Epithelial cell of esophagus (primary cell): ENCODE data around the gene ASPN.

Experiments used
- DNase-seq: peaks from one replicate; pipeline ENCODE4 v3.0.0; 2010; ENCODE audit warnings: low read depth
- H3K4me3 ChIP-seq: 2 replicates; pipeline ENCODE4 v1.5.1; 2011; ENCODE audit warnings: mild to moderate bottlenecking, low read length, control low read depth
- CTCF ChIP-seq: IDR thresholded peaks from 2 replicates; pipeline ENCODE4 v1.5.1; 2011; ENCODE audit warnings: low read depth, mild to moderate bottlenecking, low read length, control low read depth, inconsistent platforms; ENCODE audit not compliant: insufficient read depth; ENCODE audit errors: missing control alignments

Gene ASPN

GRCh38 chr9:92524881-92525280 is 42.6 kb upstream of the ASPN start:
- TF ChIP-seq CTCF, result no peak
- DNase-seq, result no peak
- H3K4me3 ChIP-seq, result no peak overlapping the region

GRCh38 chr9:92522983-92523970 is 41.0 kb upstream of the ASPN start:
- no peak overlapping the region for H3K4me3 ChIP-seq
- no peak for TF ChIP-seq CTCF
- no peak for DNase-seq

- TF ChIP-seq CTCF, result no peak
- no peak for DNase-seq
- no peak overlapping the region for H3K4me3 ChIP-seq
These were observed 38.5 kb upstream of the ASPN start for GRCh38 chr9:92520837-92521236.

- no peak for DNase-seq
- TF ChIP-seq CTCF, result no peak
- H3K4me3 ChIP-seq, result no peak overlapping the region
These were observed 35.9 kb upstream of the ASPN start for GRCh38 chr9:92518199-92518598.

- DNase-seq, result no peak
- no peak overlapping the region for H3K4me3 ChIP-seq
- TF ChIP-seq CTCF, result no peak
These were observed 34.7 kb upstream of the ASPN start for GRCh38 chr9:92517046-92517445.

- H3K4me3 ChIP-seq, result no peak overlapping the region
- no peak for TF ChIP-seq CTCF
- DNase-seq, result no peak
These were observed 34.2 kb upstream of the ASPN start for GRCh38 chr9:92516521-92516920.

- TF ChIP-seq CTCF, result no peak
- DNase-seq, result no peak
- no peak overlapping the region for H3K4me3 ChIP-seq
These were observed 32.3 kb upstream of the ASPN start for GRCh38 chr9:92514635-92515034.
